ENCODE measurements around the gene TRPC4AP.

DNA sequence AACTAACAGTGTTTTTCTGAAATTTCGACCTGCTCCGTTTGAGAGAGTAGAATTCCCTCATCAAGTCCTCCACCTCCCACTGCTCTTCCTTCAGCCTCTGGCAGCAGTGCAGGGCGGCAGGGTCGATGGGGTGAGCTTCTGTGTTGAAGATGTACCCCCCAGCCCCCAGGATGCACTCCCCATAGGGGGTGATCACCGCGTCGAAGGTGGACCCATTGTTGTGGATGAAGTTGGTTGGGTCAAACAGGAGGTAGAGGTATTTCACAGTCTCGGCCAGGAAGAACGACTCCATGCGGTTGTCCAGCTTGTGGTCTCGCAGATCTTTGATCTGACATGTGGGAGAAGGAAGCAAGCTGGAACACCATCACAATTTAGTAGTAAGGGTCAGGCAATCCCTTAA lies 23.0 kb upstream of the TRPC4AP start:
- TF ChIP-seq, protein P1, sequence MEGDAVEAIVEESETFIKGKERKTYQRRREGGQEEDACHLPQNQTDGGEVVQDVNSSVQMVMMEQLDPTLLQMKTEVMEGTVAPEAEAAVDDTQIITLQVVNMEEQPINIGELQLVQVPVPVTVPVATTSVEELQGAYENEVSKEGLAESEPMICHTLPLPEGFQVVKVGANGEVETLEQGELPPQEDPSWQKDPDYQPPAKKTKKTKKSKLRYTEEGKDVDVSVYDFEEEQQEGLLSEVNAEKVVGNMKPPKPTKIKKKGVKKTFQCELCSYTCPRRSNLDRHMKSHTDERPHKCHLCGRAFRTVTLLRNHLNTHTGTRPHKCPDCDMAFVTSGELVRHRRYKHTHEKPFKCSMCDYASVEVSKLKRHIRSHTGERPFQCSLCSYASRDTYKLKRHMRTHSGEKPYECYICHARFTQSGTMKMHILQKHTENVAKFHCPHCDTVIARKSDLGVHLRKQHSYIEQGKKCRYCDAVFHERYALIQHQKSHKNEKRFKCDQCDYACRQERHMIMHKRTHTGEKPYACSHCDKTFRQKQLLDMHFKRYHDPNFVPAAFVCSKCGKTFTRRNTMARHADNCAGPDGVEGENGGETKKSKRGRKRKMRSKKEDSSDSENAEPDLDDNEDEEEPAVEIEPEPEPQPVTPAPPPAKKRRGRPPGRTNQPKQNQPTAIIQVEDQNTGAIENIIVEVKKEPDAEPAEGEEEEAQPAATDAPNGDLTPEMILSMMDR (IDR thresholded peaks at IDR 0.05 in 4 of 5, conservative IDR thresholded peaks at IDR 0.05 in 1 of 5), result no peak
- no peak for TF ChIP-seq POLR2A (IDR thresholded peaks at IDR 0.05)

Measured in gastrocnemius medialis (tissue), 4 donors.